SK-N-MC (cell line): ENCODE results near the gene ZNF780A.
A peak's percentile ranks its signal among the peaks of the same experiment; 100 is the strongest.

ENCODE experiments used
- DNase-seq: peaks from one replicate; pipeline ENCODE4 v3.0.0-alpha.2; 2011; ENCODE audit warnings: low read depth, low spot score
- H3K27ac ChIP-seq: fragments of 200-600 bp; sonication (generic); 2 replicates; pipeline ENCODE4 v1.5.1; 2016; ENCODE audit warnings: mixed run types
- H3K36me3 ChIP-seq: fragments of 200-600 bp; sonication (generic); 2 replicates; pipeline ENCODE4 v1.6.1; 2017; ENCODE audit warnings: antibody characterized with exemption, low read length, mixed read lengths; ENCODE audit not compliant: insufficient read depth
- H3K4me3 ChIP-seq: fragments of 200-600 bp; sonication (generic); 2 replicates; pipeline ENCODE4 v1.5.1; 2016
- H3K9ac ChIP-seq: fragments of 200-600 bp; sonication (generic); 2 replicates; pipeline ENCODE4 v1.8.0; 2017; ENCODE audit warnings: mixed run types, mixed read lengths; ENCODE audit not compliant: insufficient read length
- H3K9me3 ChIP-seq: fragments of 200-600 bp; sonication (generic); 2 replicates; pipeline ENCODE4 v1.6.1; 2017; ENCODE audit warnings: low read depth, mild to moderate bottlenecking, antibody characterized with exemption, low read length, moderate library complexity, mixed read lengths
- EZH2 ChIP-seq: fragments of 200-600 bp; sonication (generic); IDR thresholded peaks from one replicate; pipeline ENCODE4 v1.6.1; 2017; ENCODE audit warnings: antibody characterized with exemption
- FOXP2 ChIP-seq: optimal IDR thresholded peaks from 2 replicates; pipeline ENCODE3; 2011; ENCODE audit warnings: mild to moderate bottlenecking, moderate library complexity; ENCODE audit not compliant: insufficient read depth; ENCODE audit errors: extremely low read length, control extremely low read depth
- POLR2AphosphoS5 ChIP-seq: IDR thresholded peaks from 2 replicates; pipeline ENCODE4 v1.6.1; 2012; ENCODE audit warnings: mild to moderate bottlenecking, low read depth, low read length, borderline replicate concordance

ZNF780A gene

DNA sequence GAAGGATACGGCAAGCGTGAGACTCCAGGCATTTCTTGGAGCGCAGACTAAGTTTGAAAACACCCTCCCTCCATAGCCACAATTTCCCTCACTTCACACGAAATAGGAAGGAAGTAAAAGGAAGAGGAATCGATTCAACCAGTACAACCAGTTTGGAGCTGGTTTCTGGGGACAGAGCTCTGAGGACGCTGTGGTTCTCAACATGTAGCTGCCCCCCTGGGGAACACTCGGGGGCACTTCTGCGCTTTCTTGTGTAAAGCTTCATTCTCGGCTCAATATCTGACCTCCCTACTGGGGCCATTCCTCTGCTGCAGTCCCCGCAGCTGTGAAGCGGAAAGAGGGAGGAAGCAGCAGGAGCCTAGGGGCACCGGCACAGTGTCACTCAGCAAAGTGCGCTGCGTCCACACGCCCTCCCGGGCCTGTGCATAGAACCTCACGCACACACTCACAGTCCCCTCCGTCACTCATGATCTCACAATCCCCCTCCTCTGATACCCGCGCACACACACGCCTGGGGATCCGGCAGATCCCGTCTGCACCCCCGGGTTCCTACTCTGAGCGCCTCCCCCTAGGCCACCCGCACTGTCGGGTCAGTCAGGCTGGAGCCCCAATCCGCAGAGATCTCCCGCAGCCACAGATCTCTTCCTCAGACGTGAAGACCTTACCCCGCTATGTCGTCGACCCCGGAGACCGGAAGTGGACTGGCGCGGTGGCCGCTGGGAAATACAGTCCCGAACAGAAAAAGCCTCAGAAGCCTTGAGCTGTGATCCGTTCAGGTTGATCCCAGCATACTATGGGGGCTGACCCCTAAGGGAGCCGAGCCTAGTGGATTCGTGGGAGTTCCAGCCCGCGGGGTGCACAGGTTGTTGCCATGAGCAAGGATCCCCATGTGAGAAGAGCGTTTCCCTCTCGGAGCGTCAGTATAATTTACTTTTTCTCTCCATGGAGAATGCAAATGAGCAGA is at the start of gene ZNF780A:
ZNF780A (minus strand) TSS at position 703 of the 964 bp plus-strand sequence. CDS start 6,190 bp downstream, outside the sequence.
- no peak for DNase-seq
- Histone ChIP-seq H3K27ac (peak within 1 kb of the TSS; percentile 72), H3K9me3 (peaks cover 10% of the 10 kb centered on the region; the same call in 1 of the 2 replicates), H3K36me3 (peaks cover 13% of the 10 kb centered on the region), H3K4me3 (peak within 1 kb of the TSS; percentile 93), H3K9ac (peak within 1 kb of the TSS; percentile 90)
- TF ChIP-seq EZH2 = no peak
- peak; percentile 84 for TF ChIP-seq POLR2AphosphoS5

DNA sequence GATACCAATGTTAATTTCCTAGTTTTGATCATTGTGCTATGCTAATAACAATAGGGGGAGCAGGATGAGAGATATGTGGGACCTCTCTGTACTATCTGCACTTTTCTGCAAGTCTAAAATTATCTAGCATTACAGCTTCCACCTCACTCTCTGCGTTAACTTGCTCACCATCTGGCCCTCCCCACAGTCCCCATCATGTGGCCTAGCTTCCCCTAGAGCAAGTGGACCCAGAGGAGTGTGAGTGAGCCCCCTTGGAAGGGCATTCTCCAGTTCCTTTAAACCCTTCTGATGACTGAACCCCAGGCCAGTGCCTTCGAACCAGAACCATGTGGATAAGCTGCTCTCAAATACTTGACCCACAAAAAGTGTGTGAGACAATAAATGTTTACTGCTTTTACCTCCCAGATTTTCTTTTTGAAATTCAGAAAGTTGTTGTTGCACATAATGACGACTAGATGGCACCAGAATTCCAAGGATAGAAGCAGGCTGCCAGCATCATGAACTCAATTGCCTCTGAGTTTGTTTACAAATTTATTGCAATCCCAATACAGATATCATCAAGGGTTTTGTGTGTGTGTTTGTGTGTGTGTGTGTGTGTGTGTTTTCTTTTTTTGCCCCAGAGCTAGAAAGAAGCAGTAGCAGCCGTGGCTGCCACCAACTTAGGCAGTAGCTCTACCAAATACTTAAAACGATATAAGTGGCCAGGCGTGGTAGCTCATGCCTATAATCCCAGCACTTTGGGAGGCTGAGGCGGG is 49.0 kb upstream of the ZNF780A start:
- peak; percentile 45 for DNase-seq
- Histone ChIP-seq H3K4me3 (no peak overlapping the region), H3K9me3 (no peaks in the 10 kb centered on the region), H3K9ac (no peak overlapping the region), H3K36me3 (no peaks in the 10 kb centered on the region), H3K27ac (no peak overlapping the region)
- TF ChIP-seq EZH2 (no peak), POLR2AphosphoS5 (no peak), FOXP2 (no peak)

- no peak for TF ChIP-seq FOXP2
- TF ChIP-seq POLR2AphosphoS5 = no peak
- no peak for TF ChIP-seq EZH2
- Histone ChIP-seq H3K36me3 (no peaks in the 10 kb centered on the region), H3K9me3 (no peaks in the 10 kb centered on the region), H3K9ac (no peak overlapping the region), H3K4me3 (no peak overlapping the region), H3K27ac (no peak overlapping the region)
- DNase-seq = no peak
These were observed 46.1 kb upstream of the ZNF780A start for GRCh38 chr19:40136818-40137217.

GRCh38 chr19:40134866-40135265 is 44.1 kb upstream of the ZNF780A start:
- no peak overlapping the region for H3K27ac ChIP-seq
- peaks cover 3% of the 10 kb centered on the region; the same call in 1 of the 2 replicates for H3K9me3 ChIP-seq
- no peaks in the 10 kb centered on the region for H3K36me3 ChIP-seq
- no peak for DNase-seq
- H3K9ac ChIP-seq = no peak overlapping the region
- no peak for TF ChIP-seq FOXP2
- no peak for TF ChIP-seq EZH2
- TF ChIP-seq POLR2AphosphoS5 = no peak
- H3K4me3 ChIP-seq = no peak overlapping the region

GRCh38 chr19:40133491-40133890 is 42.7 kb upstream of the ZNF780A start:
- H3K4me3 ChIP-seq = no peak overlapping the region
- H3K9ac ChIP-seq = no peak overlapping the region
- H3K36me3 ChIP-seq = no peaks in the 10 kb centered on the region
- H3K9me3 ChIP-seq = peaks cover 7% of the 10 kb centered on the region
- DNase-seq = no peak
- H3K27ac ChIP-seq = no peak overlapping the region
- TF ChIP-seq EZH2 = no peak
- TF ChIP-seq POLR2AphosphoS5 = no peak
- no peak for TF ChIP-seq FOXP2

- TF ChIP-seq FOXP2 (no peak), EZH2 (no peak), POLR2AphosphoS5 (no peak)
- H3K9me3 ChIP-seq = peaks cover 7% of the 10 kb centered on the region
These were observed 39.3 kb upstream of the ZNF780A start for GRCh38 chr19:40130013-40130412.

DNA sequence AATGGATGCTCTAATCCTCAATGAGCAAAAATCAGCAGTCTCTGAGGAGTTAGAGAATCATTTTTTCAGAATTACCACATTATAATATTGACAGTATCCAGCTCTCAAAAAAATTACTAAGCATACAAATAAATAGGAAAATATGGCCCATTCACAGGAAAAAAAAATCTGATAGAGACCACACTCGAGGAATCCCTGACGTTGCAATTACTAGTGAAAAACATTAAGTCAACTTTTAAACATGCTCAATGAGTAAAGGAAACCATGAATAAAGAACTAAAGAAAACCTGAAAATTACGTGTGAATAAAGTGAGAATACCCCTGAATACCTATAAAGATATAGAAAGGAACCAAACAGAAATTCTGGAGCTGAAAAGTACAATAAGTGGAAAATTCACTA is 38.7 kb upstream of the ZNF780A start:
- DNase-seq = no peak
- Histone ChIP-seq H3K27ac (no peak overlapping the region), H3K4me3 (no peak overlapping the region), H3K9me3 (peaks cover 7% of the 10 kb centered on the region), H3K36me3 (no peaks in the 10 kb centered on the region), H3K9ac (no peak overlapping the region)
- TF ChIP-seq FOXP2 = no peak

More at GRCh38 chr19:40130013-40130412, 39.3 kb upstream of the ZNF780A start:
- H3K4me3 ChIP-seq = no peak overlapping the region
- DNase-seq = no peak
- H3K27ac ChIP-seq = no peak overlapping the region
- no peak overlapping the region for H3K9ac ChIP-seq
- no peaks in the 10 kb centered on the region for H3K36me3 ChIP-seq

GRCh38 chr19:40128991-40129390 is 38.2 kb upstream of the ZNF780A start:
- no peaks in the 10 kb centered on the region for H3K36me3 ChIP-seq
- TF ChIP-seq EZH2 (no peak), FOXP2 (no peak), POLR2AphosphoS5 (no peak)
- H3K9ac ChIP-seq = no peak overlapping the region
- H3K4me3 ChIP-seq = no peak overlapping the region
- no peak for DNase-seq
- H3K9me3 ChIP-seq = peaks cover 7% of the 10 kb centered on the region
- no peak overlapping the region for H3K27ac ChIP-seq
